Duodenal mucosa (tissue), 2 donors: ENCODE measurements around the gene MAMSTR.
"Not testable (repeated sequence)": the region's sequence is repeated elsewhere in the genome, so short reads cannot be mapped to it uniquely, and the experiment has no call there.

Experiments used
- H3K27ac ChIP-seq: one replicate; pipeline ENCODE4 v1.7.0; 2013; ENCODE audit warnings: low read depth, low read length
- H3K27me3 ChIP-seq, 2 donors: one replicate each; pipeline ENCODE4 v1.7.0; 2013; ENCODE audit warnings: low read length in 2 of 2, control low read depth in 1 of 2; ENCODE audit not compliant: insufficient read depth in 2 of 2, control insufficient read depth in 1 of 2
- H3K36me3 ChIP-seq, 2 donors: one replicate each; pipeline ENCODE4 v1.7.0; 2013; ENCODE audit warnings: low read length in 2 of 2, control low read depth in 1 of 2; ENCODE audit not compliant: insufficient read depth in 2 of 2, control insufficient read depth in 1 of 2
- H3K4me1 ChIP-seq, 2 donors: one replicate each; pipeline ENCODE4 v1.7.0; 2013; ENCODE audit warnings: low read length in 2 of 2, control low read depth in 1 of 2; ENCODE audit not compliant: insufficient read depth in 2 of 2, control insufficient read depth in 1 of 2
- H3K4me3 ChIP-seq, 2 donors: one replicate each; pipeline ENCODE4 v1.7.0; 2013; ENCODE audit warnings: low read length in 2 of 2, low read depth in 1 of 2
- H3K9ac ChIP-seq, 2 donors: one replicate each; pipeline ENCODE4 v1.7.0; 2013; ENCODE audit warnings: low read length in 2 of 2, low read depth in 1 of 2
- H3K9me3 ChIP-seq, 2 donors: one replicate each; pipeline ENCODE4 v1.7.0; 2013; ENCODE audit warnings: low read length in 2 of 2, control low read depth in 1 of 2; ENCODE audit not compliant: control insufficient read depth in 1 of 2

MAMSTR gene

GRCh38 chr19:48686637-48687036 lies 32.9 kb downstream of the MAMSTR start:
- not testable (repeated sequence) for H3K9ac ChIP-seq, H3K4me3 ChIP-seq, H3K27ac ChIP-seq, H3K36me3 ChIP-seq, H3K9me3 ChIP-seq, H3K27me3 ChIP-seq
- peaks cover 9 to 22% of the 10 kb centered on the region in 2 donors for H3K4me1 ChIP-seq

GRCh38 chr19:48686088-48686487 lies 33.4 kb downstream of the MAMSTR start:
- H3K9me3 ChIP-seq = no peaks in the 10 kb centered on the region
- H3K4me3 ChIP-seq = no peak overlapping the region
- no peaks in the 10 kb centered on the region for H3K27me3 ChIP-seq
- no peaks in the 10 kb centered on the region for H3K36me3 ChIP-seq
- H3K4me1 ChIP-seq = peaks cover 13 to 22% of the 10 kb centered on the region in 2 donors
- no peak overlapping the region for H3K27ac ChIP-seq
- H3K9ac ChIP-seq = no peak overlapping the region

- H3K4me3 ChIP-seq = no peak overlapping the region
- H3K9me3 ChIP-seq = no peaks in the 10 kb centered on the region
- H3K27ac ChIP-seq = no peak overlapping the region
- H3K4me1 ChIP-seq = peaks cover 13 to 22% of the 10 kb centered on the region in 2 donors
- no peaks in the 10 kb centered on the region for H3K36me3 ChIP-seq
- H3K27me3 ChIP-seq = no peaks in the 10 kb centered on the region
- H3K9ac ChIP-seq = no peak overlapping the region
Observed at GRCh38 chr19:48685583-48685982, 33.9 kb downstream of the MAMSTR start.

- H3K4me3 ChIP-seq = no peak overlapping the region
- H3K27ac ChIP-seq = no peak overlapping the region
- peaks cover 17 to 27% of the 10 kb centered on the region in 2 donors for H3K4me1 ChIP-seq
- H3K9me3 ChIP-seq = no peaks in the 10 kb centered on the region
- no peak overlapping the region for H3K9ac ChIP-seq
- no peaks in the 10 kb centered on the region for H3K36me3 ChIP-seq
- no peaks in the 10 kb centered on the region for H3K27me3 ChIP-seq
Observed at GRCh38 chr19:48683349-48683748, 36.2 kb downstream of the MAMSTR start.

GRCh38 chr19:48681127-48681470 lies 38.4 kb downstream of the MAMSTR start:
- Histone ChIP-seq H3K9me3 (no peaks in the 10 kb centered on the region), H3K36me3 (no peaks in the 10 kb centered on the region), H3K27ac (no peak overlapping the region), H3K9ac (no peak overlapping the region), H3K27me3 (no peaks in the 10 kb centered on the region), H3K4me1 (peaks cover 28 to 31% of the 10 kb centered on the region in 2 donors), H3K4me3 (no peak overlapping the region)

GRCh38 chr19:48680436-48681126 lies 38.9 kb downstream of the MAMSTR start:
- H3K4me3 ChIP-seq = no peak overlapping the region
- no peak overlapping the region for H3K27ac ChIP-seq
- H3K36me3 ChIP-seq = no peaks in the 10 kb centered on the region
- H3K9me3 ChIP-seq = no peaks in the 10 kb centered on the region
- H3K27me3 ChIP-seq = no peaks in the 10 kb centered on the region
- peaks cover 32% of the 10 kb centered on the region in 2 donors for H3K4me1 ChIP-seq
- no peak overlapping the region for H3K9ac ChIP-seq

- not testable (repeated sequence) for H3K9ac ChIP-seq, H3K27me3 ChIP-seq, H3K36me3 ChIP-seq, H3K9me3 ChIP-seq, H3K27ac ChIP-seq, H3K4me3 ChIP-seq
- peaks cover 33 to 35% of the 10 kb centered on the region in 2 donors for H3K4me1 ChIP-seq
Observed at GRCh38 chr19:48680006-48680405, 39.5 kb downstream of the MAMSTR start.

GRCh38 chr19:48678201-48678600 lies 41.3 kb downstream of the MAMSTR start:
- Histone ChIP-seq H3K9ac (peak overlapping the region; percentile 20 to 32), H3K9me3 (no peaks in the 10 kb centered on the region), H3K27me3 (no peaks in the 10 kb centered on the region), H3K27ac (peak overlapping the region; percentile 70), H3K4me3 (peak overlapping the region; percentile 32 to 47), H3K36me3 (no peaks in the 10 kb centered on the region), H3K4me1 (peaks cover 26 to 31% of the 10 kb centered on the region in 2 donors)

- Histone ChIP-seq H3K27ac (peak overlapping the region; percentile 58), H3K9me3 (no peaks in the 10 kb centered on the region)
Observed at GRCh38 chr19:48676887-48677286, 42.6 kb downstream of the MAMSTR start.

GRCh38 chr19:48676487-48676886 lies 43.0 kb downstream of the MAMSTR start:
- H3K9ac ChIP-seq = peak overlapping the region in 1 of 2 donors; percentile 38
- H3K4me1 ChIP-seq = peaks cover 26 to 31% of the 10 kb centered on the region in 2 donors
- no peaks in the 10 kb centered on the region for H3K36me3 ChIP-seq
- no peak overlapping the region for H3K4me3 ChIP-seq
- peak overlapping the region; percentile 58 for H3K27ac ChIP-seq
- H3K27me3 ChIP-seq = no peaks in the 10 kb centered on the region
- H3K9me3 ChIP-seq = no peaks in the 10 kb centered on the region

More at GRCh38 chr19:48676887-48677286, 42.6 kb downstream of the MAMSTR start:
- Histone ChIP-seq H3K9ac (peak overlapping the region; percentile 38 to 48), H3K4me3 (no peak overlapping the region), H3K27me3 (no peaks in the 10 kb centered on the region), H3K4me1 (peaks cover 26 to 31% of the 10 kb centered on the region in 2 donors), H3K36me3 (no peaks in the 10 kb centered on the region)
